NCI-H2196 treated with DMSO at 0.1 percent for 48 hours (cell line): ENCODE data around the gene ABCC11.
"Not testable (repeated sequence)": the region's sequence is repeated elsewhere in the genome, so short reads cannot be mapped to it uniquely, and the experiment has no call there.

ENCODE experiments used
- DNase-seq: peaks from one replicate; lab custom pipeline; 2025; ENCODE audit not compliant: unreplicated experiment; lab: John Stamatoyannopoulos, UW

The ABCC11 gene

DNA sequence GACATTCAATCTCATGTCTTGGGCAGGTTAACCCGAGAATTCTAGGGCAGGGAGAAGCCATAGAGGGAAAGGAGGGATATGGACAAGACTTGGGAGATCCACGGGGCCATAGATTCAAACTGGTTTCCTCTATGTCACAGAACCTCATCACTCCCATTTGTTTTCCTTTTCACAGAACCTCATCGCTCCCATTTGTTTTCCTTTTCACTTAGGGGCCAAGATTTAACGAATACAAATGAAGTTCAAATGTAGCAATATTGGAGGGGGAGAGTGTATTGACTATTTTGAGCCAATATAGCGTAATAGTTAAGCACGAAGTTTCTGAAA is 42.6 kb downstream of the ABCC11 start:
- DNase-seq: no peak

DNA sequence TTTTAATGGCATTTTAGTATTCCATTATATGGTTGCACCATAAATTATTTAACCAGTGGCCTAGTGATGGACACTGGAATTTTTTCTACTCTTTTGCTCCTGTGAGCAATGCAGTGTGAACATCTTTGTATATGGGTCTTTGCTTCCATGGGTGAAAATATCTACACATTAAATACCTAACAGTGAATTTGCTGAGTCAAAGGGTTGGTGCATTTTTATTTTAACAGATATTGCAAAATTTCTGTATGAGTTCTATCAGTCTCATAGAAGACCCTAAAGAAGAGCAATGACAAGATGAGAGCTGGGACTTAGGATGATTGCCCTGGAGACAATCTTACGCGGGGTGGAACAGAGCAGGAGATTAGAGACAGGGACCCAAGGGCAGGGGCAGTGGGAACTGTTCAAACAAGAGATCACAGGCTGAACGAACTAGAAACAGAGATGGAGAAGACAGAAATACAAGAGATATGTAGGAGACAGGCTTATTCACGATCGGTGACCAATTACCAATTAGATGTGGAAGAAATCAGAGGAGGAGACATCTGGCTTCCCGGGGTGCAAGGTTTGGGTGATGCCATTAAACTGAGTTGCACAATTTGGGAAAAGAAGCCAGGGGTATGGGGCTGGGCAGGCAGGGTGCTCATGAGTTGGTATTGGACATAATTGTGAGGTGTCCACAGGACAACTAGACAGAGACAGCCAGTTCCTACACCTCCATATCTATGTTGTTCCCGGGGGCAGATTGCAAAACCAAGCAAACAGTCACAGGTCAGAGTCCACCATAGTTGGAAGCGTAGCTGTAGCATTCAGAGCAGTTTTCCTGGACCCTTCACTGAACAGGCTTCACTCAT is 43.1 kb downstream of the ABCC11 start:
- no peak for DNase-seq

DNA sequence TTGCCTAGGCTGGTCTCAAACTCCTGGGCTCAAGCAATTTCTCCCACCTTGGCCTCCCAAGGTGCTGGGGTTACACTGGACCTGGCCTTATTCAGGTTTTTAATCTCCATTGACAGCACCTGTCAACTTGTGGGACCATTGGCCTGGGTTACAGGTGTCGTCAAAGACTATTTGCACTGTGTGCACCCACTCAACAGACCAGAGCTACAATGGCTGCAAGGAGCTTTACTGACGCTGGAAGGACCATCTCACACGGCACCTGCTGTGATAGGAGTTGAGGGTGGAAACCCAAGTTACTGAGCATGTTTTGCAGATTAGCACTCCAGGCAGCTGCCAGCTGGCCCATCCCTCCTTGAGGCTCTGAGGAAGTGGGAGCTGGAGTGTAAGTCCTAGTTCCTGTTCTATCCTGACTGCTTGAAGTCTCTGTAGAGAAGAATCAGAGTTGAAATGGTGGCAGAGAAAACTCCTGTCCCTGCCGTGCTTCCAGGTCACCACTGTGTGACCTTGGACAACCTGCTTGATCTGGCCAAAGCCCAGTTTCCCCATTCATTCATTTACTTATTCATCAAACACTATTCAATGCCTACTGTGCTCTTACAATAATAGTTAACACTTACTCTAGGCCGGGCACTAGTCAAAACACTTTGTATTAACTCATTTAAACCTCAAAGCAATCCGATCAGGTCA is 45.7 kb downstream of the ABCC11 start:
- no peak for DNase-seq

DNA sequence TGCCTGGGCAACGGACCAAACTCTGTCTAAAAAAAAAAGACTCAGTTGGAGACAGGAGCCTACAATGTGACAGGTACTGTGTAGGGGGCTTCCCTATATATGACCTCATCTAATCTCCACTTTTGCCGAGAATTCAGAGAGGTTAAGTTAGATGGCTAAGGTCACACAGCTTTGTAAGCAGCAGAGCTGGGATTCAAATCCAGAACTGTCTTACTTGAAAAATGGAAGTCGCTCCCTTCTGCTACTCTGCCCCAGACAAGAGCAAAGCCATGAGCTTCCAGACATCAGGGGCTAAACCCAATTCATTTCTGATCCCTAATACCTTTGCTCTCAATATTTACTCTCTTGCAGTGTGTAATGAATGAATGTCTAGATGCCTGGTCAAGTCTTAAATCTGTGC is 50.0 kb downstream of the ABCC11 start:
- DNase-seq: peak; percentile 97

DNA sequence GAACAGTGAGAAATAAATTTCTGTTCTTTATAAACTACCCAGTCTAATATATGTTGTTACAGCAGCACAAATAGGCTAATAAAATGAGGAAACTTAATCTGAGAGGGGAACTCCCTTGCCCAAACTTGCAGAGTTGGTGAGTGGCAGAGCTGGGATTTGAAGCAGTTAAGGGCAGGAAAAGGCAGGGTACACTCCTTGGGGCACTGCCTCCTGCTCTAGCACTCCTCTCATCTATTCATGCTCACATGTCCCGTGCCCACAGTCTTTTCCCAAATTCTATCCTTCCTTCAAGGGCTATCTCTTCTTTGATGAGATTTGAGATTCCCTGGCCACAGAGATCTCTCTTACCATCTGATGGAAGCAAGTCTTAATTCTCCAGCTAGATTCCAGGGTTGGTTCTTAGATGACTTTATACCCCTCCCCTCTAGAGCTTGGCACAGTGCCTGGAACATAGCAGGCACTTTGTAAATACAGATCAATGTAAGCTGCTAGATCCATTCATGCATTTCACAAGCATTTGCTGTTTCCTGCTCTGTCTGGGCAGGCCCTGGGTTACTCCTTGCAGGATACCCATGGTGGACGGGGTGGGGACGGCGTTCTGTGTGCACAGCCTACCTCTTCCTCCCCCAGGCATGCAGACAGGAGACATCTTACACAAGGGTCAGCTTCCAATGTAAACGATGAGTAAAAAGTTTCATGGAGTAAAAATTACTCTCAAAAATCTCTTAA is 52.3 kb downstream of the ABCC11 start:
- DNase-seq: peak; percentile 5

DNA sequence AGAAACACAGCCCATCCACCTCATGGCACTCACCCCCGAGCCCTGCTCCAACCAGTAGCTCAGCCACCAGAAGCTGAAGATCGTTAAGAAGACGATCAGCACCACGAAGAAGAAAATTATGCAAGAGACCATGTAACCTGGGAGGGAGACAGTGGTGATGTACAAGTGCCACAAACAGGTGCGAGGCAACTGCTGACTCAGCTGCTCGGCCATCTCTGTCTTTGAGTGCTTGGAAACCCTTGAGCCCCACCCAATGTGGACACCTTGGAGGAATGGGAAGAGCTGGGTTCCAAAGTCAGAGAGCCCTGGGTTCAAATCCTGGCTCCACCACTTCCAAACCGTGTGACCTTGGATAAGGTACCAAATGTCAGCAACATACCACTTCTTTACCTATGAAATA is 53.5 kb downstream of the ABCC11 start:
- DNase-seq: no peak

DNA sequence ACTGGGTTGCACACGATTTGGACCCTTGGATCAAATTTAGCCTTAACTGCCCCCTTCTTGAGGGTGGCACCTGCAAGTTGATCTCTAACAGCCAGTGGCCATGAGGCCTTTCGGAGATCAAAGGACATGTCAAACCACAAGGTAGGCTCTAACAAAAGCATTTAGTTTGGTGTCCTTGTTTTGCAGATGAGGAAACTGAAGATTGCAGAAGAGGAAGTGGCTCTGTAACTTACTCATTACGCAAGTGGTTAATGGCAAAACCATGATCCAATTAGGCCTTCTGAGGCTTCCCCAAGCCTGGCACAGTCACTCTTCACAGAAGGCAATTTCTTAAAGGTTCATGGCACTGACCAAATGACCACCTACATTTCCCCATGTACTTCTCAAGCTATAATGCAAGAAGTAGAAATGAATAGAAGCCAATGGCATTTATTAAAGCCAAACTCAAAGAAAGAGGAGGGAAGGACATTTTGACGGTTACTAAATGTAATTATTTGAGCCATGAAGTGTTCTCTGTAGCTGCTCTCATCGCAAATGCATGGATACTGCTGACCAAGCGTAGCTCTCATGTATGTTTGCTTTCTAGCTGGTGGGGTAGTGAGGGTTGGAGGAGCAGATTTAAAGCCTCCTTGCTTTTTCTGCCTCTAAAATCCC is 58.8 kb downstream of the ABCC11 start:
- DNase-seq: no peak

DNA sequence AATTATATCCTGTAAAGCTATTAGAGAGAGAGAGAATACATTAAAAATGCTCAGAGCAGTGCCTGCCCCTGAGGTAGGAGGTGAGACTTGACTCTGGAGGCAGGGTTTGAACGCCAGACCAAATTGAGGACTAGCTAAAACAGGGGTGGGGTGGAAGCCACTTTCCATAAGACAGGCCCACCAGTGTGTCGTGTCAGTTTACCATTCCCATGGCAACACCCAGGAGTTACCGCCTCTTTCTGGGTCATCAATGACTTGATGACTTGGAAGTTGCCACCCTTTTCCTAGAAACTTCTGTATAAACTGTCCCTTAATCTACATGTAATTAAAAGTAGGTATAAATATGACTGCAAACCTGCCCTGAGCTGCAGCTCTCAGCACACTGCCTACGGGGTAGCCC is 59.6 kb downstream of the ABCC11 start:
- DNase-seq: no peak

DNA sequence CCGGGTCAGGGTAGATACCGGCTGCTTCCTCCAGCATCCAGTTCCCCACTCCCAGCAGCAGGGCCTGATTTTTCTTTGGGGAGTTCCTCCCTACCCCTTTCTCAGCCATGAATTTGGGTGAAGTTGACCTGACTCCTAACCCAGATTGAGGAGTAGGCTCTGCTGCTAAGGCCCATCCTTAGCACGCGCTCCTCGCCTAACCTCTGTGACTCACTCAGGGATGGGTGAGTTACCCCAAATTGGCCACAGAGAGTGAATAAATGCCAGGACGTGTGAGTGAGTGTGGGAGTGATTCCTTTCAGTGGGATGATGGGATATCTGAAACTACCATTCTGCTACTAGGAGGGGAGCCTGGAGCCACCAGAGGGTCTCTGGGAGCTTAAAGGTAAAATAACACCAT is 62.7 kb downstream of the ABCC11 start:
- no peak for DNase-seq

DNA sequence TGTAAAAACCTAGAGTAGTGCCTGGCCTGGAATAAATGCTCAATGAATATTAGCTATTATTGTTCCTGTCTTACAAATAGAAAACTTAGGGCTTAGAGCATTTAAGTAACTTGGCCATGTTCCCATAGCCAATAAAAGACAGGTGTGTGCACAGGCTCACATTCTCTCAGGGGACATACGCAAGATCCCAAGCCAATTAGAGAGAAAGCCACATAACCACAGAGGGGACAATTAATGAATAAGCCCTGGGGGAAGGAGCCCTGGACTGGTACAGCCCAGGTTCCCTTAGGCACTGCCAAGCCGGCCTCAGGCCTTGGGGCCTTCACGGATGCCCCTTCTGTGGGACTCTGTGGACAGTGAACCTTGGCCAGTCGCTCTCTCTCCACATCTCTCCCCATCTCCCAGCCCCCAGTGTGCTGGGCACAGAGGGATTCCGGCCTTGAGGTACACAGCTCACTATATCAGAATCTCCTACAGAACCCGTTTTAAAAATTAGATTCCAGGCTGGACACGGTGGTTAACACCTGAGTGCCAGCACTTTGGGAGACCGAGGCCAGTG is 64.3 kb downstream of the ABCC11 start:
- no peak for DNase-seq

DNA sequence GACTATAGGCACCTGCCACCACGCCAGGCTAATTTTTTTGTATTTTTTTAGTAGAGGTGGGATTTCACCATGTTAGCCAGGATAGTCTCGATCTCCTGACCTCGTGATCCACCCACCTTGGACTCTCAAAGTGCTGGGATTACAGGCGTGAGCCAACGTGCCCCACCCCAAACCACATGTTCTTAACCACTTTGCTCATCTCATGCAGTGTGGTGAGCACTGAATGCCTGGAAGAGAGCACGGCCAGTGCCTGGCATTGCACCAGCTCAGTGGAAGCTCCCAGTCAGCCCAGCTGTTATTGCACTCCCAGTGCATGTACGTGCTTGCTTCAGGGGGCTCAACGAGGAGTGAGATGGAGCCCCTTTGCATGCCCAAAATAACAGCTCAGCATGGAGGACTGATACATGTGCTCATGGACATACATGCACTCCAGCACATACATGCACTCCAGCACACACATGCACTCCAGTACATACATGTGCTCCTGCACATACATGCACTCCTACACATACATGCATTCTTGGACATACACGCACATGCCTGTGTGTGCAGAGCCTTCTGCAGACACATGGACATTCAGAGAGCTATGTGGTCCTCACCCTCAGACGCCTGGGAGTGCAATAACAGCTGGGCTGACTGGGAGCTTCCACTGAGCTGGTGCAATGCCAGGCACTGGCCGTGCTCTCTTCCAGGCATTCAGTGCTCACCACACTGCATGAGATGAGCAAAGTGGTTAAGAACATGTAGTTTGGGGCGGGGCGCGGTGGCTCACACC is 65.4 kb downstream of the ABCC11 start:
- DNase-seq: not testable (repeated sequence)

DNA sequence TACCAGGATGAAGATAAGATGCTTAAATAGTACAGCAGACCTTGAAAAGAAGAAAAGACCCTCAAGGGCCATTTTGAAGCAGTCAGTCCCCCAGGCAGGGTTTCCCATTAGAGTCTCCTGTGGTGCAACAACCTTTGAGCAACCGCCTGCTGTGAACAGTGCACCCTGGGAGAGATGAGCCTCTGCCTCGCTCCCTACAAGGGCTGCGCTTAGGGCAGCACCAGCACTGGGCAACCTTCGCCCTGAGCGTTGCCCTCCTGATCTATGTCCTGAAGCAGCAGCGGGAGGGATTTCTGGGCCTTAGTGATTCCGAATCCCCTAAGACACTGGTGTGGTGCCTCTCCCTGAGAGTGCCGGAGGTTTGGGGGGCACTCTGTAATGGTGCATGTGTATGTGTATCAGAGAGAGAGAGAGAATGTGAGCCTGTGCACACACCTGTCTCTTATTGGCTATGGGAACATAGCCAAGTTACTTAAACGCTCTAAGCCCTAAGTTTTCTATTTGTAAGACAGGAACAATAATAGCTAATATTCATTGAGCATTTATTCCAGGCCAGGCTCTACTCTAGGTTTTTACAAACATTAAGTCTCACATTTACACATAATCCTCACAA is 66.4 kb downstream of the ABCC11 start:
- DNase-seq: no peak

DNA sequence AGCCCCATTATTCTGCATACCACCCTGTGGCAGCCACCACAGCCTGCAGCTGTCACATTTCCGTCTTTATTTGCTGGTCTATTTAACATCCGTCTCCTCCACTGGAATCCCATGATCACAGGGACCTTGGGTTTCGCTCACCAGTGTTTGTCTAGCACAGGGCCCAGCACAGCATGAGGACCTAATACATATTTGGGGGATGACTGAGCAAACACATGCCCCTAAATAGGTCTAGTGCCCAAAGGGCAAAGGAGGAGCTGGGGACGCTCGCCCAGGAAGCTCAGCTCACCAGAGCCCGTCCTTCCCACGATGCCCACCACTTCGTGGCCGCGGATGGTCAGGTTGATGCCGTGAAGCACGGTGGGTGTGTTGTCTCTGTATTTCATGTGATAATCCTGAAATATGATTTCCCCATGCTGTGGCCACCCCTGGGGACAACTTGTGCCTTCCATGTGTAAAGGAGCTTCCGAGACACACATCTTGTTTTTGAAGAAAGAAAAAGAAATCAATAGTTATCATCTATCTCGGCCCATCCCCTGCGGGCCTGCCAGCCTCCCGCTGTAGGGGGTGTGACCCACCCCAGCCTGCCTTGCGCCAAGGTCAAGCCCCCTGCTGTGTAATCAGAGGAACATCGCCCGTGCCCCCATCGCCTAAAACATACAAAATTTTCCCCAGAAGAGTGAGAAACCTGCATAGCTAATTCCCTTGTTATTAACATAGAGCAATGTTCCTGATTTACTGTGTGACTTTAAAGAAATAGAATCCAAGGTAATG is 70.5 kb downstream of the ABCC11 start:
- DNase-seq: no peak

DNA sequence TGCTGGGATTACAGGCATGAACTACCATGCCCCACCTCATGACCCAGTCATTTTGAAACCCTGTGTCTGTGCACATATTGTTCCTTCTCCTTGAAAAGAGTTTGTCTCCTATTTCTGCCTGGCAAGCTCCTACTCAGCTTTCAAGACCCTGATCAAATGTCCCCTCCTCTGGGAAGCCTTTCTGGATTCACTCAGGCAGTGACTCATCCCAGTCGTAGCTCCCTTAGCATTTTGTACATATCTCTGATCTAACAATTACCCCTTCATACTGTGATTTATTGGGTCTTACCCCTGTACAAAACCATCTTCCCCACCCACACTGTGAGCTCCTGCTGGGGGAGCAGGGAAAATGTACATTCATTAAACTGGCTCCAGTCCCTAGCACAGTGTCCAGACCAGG is 73.5 kb downstream of the ABCC11 start:
- DNase-seq: no peak

DNA sequence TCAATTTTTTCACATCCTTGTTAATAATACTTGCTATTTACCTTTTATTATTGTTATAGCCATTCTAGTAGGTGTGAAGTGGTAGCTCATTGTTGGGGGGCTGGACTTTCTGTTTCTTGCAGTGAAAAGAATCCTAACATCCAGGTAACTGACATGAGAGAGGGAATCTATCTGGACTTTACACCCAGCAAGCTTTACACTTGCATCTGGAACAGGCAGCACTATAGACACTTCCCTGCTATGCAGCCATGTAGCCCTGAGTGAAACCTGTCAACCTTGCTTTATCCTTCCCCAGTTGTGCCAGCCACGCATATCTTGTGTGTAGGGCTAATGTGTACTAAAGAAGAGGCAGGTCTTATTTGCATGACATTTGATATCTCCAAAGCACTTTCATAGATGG is 74.7 kb downstream of the ABCC11 start:
- no peak for DNase-seq

DNA sequence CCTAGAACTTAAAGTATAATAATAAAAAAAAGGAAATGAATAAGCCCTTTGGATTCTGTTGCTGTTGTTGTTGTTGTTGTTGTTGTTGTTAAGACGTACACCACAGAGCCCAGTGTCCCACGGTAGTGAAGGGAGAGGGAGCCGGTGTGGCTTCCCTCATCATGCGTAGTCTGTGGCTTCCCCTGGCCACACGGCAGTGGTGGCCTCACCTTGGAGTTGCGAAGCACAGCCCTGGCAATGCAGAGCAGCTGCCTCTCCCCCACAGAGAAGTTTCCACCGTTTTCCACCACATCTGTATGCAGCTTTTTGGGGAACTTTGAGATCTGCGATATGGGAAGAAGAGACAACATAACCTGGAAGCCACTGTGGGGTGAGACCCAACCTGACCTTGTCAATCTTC is 77.4 kb downstream of the ABCC11 start:
- DNase-seq: no peak

DNA sequence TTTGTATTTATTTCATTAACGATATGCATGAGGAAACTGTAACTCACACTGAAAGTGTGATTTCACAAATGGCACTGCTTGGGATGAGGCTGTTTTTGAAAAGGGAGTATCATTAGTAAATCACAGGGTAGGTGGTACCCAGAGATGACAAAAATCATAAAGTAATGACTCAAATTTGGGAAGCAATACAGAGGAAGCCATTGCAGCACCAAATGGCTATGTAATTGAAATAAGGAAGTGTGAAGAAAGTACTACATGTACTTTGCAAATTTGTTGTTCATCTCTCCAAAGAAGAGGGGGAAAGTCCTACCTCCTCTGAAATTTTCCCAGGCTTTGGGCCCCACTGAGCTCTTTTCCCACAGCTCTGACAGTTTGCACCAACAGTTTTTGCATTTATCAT is 79.3 kb downstream of the ABCC11 start:
- DNase-seq: no peak

DNA sequence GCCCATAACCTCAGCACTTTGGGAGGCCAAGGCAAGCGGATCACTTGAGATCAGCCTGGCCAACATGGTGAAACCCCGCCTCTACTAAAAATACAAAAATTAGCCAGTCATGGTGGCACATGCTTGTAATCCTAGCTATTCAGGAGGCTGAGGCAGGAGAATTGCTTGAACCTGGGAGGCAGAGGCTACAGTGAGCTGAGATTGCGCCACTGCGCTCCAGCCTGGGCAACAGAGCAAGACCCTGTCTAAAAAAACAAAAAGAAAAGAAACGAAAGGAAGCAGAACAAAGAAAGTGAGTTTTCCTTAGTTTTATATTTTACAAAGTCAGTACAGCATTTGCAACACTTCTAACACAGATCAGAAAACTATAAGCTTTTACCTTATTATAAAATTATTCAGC is 80.7 kb downstream of the ABCC11 start:
- not testable (repeated sequence) for DNase-seq

DNA sequence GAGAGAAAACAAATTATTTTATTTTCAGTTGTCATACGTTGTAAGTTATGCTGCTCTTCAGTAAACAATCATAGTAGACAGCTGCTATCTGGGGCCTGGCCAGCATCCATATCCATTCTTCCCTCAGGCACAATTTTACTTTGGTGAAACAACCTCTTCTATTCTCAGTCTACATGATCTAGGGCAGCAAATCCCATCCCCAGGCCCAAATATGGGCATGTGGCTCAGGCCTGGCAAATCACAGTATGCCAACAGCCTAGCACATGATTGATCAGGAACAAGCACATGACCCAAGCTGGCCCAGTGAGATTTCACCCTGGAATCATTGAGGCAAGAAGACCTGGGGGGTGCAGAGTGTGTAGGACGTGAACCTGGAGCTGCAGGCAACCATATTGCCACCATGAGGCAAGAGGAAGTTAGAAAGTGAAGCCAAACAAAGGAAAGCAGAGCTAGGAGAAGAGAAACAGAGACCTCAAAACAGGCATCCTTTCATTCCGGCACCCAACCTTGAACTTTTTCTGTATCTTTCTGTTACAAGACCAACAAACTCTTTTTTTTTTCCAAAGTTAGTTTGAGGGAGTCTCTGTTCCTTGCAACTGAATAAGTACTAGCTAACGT is 81.3 kb downstream of the ABCC11 start:
- DNase-seq: no peak
